ENCODE results near the gene ABHD4. TPM values are rescaled to one million over a fixed set of nuclear protein-coding genes. Genes with fewer than 3 reads are reported as not detected.
"Not testable (repeated sequence)": the region's sequence is repeated elsewhere in the genome, so short reads cannot be mapped to it uniquely, and the experiment has no call there.

ABHD4 gene
- total RNA-seq, 3 donors from 2014 or later, result 1.9 to 3.9 (median 2.1) TPM

DNA sequence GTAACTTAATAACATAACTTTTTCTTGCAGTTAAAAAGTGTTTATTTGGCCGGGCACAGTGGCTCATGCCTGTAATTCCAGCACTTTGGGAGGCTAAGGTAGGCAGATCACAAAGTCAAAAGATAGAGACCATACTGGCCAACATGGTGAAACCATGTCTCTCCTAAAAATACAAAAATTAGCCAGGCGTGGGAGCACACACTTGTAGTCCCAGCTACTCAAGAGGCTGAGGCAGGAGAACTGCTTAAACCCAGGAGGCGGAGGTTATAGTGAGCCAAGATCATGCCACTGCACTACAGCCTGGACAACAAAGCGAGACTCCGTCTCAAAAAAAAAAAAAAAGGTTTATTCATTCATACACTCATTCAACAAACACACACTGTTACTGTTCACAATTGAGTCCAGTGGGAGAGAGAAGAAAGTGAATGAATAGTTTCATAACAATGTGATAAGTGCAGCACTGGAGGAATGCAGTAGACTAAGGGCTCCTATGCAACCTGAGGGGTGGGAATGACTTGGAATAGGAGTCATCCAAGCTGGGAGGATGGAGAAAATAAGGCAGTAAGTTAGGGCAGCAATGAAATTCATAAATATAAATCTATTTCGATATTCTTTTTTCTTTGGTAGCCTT lies 28.9 kb upstream of the ABHD4 start:
- H3K27me3 Mint-ChIP-seq (ENCODE audit: low read depth), result no peaks in the 10 kb centered on the region
- peak overlapping the region; percentile 76 for H3K4me3 Mint-ChIP-seq
- peaks cover 70% of the 10 kb centered on the region for H3K4me1 Mint-ChIP-seq (ENCODE audit: low read depth)
- peaks cover 45% of the 10 kb centered on the region for H3K36me3 Mint-ChIP-seq (ENCODE audit: insufficient read depth)
- ATAC-seq (no peak), DNase-seq (no peak)
- no peaks in the 10 kb centered on the region for H3K9me3 Mint-ChIP-seq

DNA sequence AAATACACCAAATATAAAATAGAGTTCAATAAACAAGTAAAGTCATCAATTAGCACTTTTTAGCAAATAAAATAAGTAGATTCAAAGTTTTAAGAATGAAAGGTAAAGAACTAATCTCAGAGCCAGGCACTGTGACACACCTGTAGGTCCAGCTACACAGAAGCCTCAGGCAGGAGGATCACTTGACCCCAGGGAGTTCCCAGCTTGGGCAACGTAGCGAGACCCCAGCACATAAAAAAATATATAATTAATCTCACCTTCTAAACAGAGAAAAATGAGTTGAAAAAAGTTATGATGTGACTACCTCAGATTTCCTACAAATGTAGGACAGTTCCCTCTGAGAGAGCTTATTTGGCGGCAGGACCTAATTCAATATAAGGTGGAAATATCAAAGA lies 28.4 kb upstream of the ABHD4 start:
- peaks cover 67% of the 10 kb centered on the region for H3K4me1 Mint-ChIP-seq (ENCODE audit: low read depth)
- H3K4me3 Mint-ChIP-seq, result peak overlapping the region; percentile 76
- H3K36me3 Mint-ChIP-seq (ENCODE audit: insufficient read depth), result peaks cover 45% of the 10 kb centered on the region
- ATAC-seq (no peak), DNase-seq (no peak)
- no peaks in the 10 kb centered on the region for H3K27me3 Mint-ChIP-seq (ENCODE audit: low read depth)
- H3K9me3 Mint-ChIP-seq, result no peaks in the 10 kb centered on the region

DNA sequence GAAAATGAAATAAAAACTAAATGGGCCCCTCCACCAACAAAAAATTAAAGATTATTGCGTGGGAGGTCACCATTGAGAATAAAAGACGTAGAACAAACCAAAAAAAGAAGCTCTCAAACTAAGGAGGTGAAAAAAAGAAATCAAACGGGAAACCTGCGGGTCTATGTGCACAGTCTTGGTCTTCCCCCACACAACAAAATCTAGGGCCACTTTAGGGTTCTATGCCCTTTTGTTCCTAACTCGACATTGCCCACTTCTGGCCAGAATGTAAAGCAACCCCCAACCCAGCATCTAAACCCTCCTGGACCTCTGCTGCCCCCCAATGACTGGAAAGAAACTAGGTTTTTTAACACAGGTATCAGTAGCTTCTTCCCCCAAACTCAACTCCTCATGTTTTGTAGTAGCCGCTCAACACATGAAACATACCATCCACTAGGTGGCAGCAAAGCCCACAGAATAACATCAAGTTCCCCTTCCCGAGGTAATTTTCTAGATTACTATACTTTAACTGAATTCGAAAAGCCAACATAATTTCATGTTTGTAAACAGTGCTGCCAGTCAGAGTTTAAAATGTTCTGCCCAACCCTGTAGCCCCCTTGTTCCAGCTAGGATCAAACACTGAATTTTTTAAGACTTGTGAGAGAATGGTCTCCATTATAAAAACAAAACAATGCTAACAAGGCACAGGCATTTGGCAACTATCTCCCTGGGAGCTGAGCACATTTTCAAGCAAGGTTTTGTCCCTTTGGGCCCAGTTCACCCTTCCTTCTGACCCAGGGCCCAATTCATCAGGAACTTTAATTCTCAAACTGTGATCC lies 27.8 kb upstream of the ABHD4 start:
- peak; percentile 74 for DNase-seq
- Mint-ChIP-seq H3K4me1 (ENCODE audit: low read depth) (peaks cover 61% of the 10 kb centered on the region), H3K9me3 (no peaks in the 10 kb centered on the region), H3K4me3 (peak overlapping the region; percentile 76), H3K36me3 (ENCODE audit: insufficient read depth) (peaks cover 42% of the 10 kb centered on the region), H3K27me3 (ENCODE audit: low read depth) (no peaks in the 10 kb centered on the region)
- ATAC-seq, result peak; percentile 82 to 86

DNA sequence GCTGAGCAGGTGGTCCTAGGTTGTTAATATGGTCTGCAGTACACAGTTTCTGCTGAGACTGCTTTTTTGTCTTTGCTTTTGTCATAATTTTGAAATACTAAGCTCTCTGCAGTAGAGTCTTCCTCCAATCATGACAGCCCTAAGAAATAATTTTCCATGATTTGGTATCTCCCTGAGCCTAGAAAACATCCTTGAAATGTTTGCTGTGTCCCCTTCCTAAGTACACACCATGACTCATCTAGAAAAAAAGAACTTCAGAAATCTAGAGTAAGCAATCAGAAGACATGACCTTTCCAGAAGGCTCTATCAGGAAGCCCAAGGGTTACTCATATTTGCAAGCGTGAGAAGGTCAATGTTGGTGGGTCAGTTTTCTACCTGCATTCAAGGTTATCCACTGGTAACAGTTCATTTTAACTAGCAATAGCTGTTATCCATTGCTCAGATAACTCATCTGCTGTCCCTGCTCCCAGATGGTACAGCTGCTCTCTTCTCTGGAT lies 25.5 kb upstream of the ABHD4 start:
- H3K4me3 Mint-ChIP-seq, result no peak overlapping the region
- peaks cover 52% of the 10 kb centered on the region for H3K4me1 Mint-ChIP-seq (ENCODE audit: low read depth)
- no peaks in the 10 kb centered on the region for H3K27me3 Mint-ChIP-seq (ENCODE audit: low read depth)
- no peak for ATAC-seq
- no peaks in the 10 kb centered on the region for H3K9me3 Mint-ChIP-seq
- DNase-seq, result no peak
- peaks cover 45% of the 10 kb centered on the region for H3K36me3 Mint-ChIP-seq (ENCODE audit: insufficient read depth)

DNA sequence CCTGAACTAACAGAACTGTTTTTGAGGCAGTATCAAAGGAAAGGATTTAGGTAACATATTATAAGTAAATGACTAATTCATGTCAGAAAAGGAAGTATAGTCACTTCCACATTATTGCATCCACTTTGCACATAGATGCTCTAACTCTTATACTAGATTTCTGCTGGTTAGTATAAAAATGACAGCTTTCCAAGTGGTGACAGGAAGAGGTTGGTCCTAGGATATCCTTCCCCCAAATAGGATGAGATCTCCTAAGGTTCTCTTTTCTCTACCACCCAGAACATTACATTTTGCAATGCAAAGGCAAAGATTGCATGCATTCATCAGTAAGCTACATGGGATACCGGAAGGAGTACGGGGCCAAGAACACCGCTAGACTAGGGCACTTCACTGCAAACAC lies 24.3 kb upstream of the ABHD4 start:
- no peak overlapping the region for H3K4me3 Mint-ChIP-seq
- H3K9me3 Mint-ChIP-seq, result no peaks in the 10 kb centered on the region
- ATAC-seq (no peak), DNase-seq (no peak)
- peaks cover 43% of the 10 kb centered on the region for H3K36me3 Mint-ChIP-seq (ENCODE audit: insufficient read depth)
- peaks cover 51% of the 10 kb centered on the region for H3K4me1 Mint-ChIP-seq (ENCODE audit: low read depth)
- H3K27me3 Mint-ChIP-seq (ENCODE audit: low read depth), result no peaks in the 10 kb centered on the region

DNA sequence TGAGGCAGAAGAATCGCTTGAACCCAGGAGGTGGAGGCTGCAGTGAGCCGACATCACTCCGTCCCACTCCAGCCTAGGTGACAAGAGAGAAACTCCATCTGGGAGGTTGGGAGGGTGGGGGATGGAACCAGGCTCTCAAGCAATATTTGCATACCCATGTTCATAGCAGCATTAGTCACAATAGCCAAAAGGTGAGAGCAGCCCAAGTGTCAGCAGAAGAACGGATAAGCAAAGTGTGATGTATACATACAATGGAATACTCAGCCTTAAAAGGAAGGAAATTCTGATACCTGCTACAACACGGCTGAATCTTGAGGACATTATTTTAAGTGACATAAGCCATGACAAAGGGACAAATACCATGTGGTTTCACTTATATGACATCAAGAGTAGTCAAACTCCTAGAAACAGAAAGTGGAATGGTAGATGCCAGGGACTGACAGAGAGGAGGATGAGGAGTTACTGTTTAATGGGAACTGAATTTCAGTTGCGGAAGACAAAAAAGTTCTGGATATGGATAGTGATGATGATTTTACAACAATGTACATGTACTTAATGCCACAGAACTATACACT lies 20.7 kb upstream of the ABHD4 start:
- no peaks in the 10 kb centered on the region for H3K27me3 Mint-ChIP-seq (ENCODE audit: low read depth)
- no peak overlapping the region for H3K4me3 Mint-ChIP-seq
- H3K4me1 Mint-ChIP-seq (ENCODE audit: low read depth), result peaks cover 54% of the 10 kb centered on the region
- ATAC-seq (peak; percentile 64 to 71), DNase-seq (no peak)
- no peaks in the 10 kb centered on the region for H3K9me3 Mint-ChIP-seq
- H3K36me3 Mint-ChIP-seq (ENCODE audit: insufficient read depth), result peaks cover 37% of the 10 kb centered on the region

DNA sequence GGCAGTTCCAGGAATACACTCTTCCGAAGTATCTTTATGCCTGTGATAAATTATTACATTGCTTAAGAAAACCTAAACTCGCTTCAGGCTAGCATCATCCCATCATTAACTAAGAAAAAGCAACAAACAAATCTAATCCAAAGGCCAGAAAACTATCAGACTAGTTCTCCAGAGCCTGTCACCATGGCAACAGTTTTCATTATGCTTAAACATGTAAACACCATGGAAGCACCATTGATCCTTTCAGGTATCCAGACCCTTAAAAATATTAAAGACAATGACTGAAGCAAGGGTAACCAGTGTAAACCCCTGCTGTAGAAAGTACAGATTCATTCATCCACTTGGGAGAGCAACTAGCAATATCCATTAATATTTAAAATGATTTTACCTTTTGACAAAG lies 18.9 kb upstream of the ABHD4 start:
- no peak for ATAC-seq
- Mint-ChIP-seq H3K27me3 (ENCODE audit: low read depth) (no peaks in the 10 kb centered on the region), H3K9me3 (no peaks in the 10 kb centered on the region), H3K36me3 (ENCODE audit: insufficient read depth) (peaks cover 34% of the 10 kb centered on the region), H3K4me1 (ENCODE audit: low read depth) (peaks cover 63% of the 10 kb centered on the region), H3K4me3 (peak overlapping the region; percentile 50)
- no peak for DNase-seq

DNA sequence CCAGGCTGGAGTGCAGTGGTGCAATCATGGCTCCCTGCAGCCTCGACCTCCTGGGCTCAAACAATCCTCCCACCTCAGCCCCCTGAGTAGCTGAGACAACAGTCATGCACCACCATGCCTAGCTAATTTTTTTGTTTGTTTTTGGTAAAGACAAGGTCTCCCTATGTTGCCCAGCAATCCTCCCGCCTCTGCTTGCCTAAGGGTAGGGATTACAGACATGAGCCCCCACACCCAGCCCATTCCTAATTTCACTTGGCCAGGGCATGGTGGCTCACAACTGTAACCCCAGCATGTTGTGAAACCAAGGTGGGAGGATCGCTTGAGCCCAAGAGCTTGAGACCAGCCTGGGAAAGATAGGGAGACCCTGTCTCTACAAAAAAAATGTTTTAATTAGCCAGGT lies 18.2 kb upstream of the ABHD4 start:
- peak overlapping the region; percentile 12 for H3K4me3 Mint-ChIP-seq
- ATAC-seq (no peak), DNase-seq (no peak)
- H3K4me1 Mint-ChIP-seq (ENCODE audit: low read depth), result peaks cover 67% of the 10 kb centered on the region
- peaks cover 31% of the 10 kb centered on the region for H3K36me3 Mint-ChIP-seq (ENCODE audit: insufficient read depth)
- H3K27me3 Mint-ChIP-seq (ENCODE audit: low read depth), result no peaks in the 10 kb centered on the region
- no peaks in the 10 kb centered on the region for H3K9me3 Mint-ChIP-seq

DNA sequence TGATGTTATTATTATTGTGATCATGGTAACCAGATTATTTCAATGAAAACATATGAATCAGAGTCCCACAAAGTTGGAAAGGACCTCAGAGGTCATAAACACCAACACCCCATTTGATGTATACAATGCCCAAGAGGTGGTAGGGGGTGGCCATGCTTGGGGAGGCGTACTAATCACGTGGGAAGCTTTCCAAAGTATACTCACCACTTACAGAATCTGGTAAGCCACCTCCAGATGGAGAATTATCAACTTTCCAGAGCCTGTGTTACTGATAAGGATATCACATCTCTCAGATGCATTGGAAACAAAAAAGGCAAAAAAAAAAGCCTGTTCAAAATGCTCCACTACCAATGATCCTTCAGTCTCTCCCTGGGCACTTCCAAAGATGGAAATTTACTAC lies 17.5 kb upstream of the ABHD4 start:
- H3K36me3 Mint-ChIP-seq (ENCODE audit: insufficient read depth), result peaks cover 33% of the 10 kb centered on the region
- no peak overlapping the region for H3K4me3 Mint-ChIP-seq
- H3K9me3 Mint-ChIP-seq, result no peaks in the 10 kb centered on the region
- H3K4me1 Mint-ChIP-seq (ENCODE audit: low read depth), result peaks cover 75% of the 10 kb centered on the region
- no peak for DNase-seq
- H3K27me3 Mint-ChIP-seq (ENCODE audit: low read depth), result no peaks in the 10 kb centered on the region
- ATAC-seq, result no peak

DNA sequence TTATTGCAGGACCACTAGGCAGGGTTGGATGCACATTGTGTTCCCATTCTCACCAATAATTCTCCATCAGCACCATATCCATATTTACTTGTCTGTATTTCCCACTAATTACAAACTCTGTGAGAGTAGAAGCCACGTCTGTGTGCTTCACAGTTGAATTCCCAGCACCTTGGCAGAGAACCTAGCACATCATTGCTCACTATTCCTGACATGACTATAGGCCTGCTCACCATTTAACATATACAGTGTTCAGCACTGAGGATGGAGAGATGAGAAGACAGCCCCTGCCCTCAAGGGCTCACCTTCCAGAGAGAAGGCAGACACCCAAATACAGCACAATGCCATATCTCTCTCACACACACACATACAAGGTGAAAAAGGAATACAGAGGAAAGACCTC lies 14.1 kb upstream of the ABHD4 start:
- DNase-seq, result no peak
- Mint-ChIP-seq H3K27me3 (ENCODE audit: low read depth) (no peaks in the 10 kb centered on the region), H3K36me3 (ENCODE audit: insufficient read depth) (peaks cover 42% of the 10 kb centered on the region), H3K4me1 (ENCODE audit: low read depth) (peaks cover 74% of the 10 kb centered on the region), H3K4me3 (peak overlapping the region; percentile 52), H3K9me3 (no peaks in the 10 kb centered on the region)
- peak; percentile 13 to 15 for ATAC-seq

DNA sequence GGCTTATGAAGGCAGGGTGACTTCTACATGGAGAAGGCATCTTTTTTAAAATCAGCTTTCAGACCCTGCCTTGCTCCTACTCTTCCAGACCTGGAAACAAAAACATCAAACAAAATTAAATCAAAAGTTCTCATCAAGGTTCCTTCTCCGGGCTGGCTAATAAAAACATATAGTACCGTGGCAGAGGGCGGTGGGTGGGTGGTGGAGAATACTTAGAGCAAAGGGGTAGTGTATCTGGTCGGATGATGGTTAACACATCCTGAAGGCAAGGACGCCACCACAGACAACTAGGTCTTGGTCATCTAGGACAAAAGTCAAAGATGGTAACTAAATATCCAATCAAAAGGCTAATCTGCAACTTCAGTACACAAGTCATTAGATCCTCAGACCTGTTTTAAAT lies 10.9 kb upstream of the ABHD4 start:
- H3K36me3 Mint-ChIP-seq (ENCODE audit: insufficient read depth), result peaks cover 34% of the 10 kb centered on the region
- peaks cover 75% of the 10 kb centered on the region for H3K4me1 Mint-ChIP-seq (ENCODE audit: low read depth)
- DNase-seq (no peak), ATAC-seq (no peak)
- H3K4me3 Mint-ChIP-seq, result peak overlapping the region; percentile 91
- H3K27me3 Mint-ChIP-seq (ENCODE audit: low read depth), result no peaks in the 10 kb centered on the region
- H3K9me3 Mint-ChIP-seq, result no peaks in the 10 kb centered on the region

DNA sequence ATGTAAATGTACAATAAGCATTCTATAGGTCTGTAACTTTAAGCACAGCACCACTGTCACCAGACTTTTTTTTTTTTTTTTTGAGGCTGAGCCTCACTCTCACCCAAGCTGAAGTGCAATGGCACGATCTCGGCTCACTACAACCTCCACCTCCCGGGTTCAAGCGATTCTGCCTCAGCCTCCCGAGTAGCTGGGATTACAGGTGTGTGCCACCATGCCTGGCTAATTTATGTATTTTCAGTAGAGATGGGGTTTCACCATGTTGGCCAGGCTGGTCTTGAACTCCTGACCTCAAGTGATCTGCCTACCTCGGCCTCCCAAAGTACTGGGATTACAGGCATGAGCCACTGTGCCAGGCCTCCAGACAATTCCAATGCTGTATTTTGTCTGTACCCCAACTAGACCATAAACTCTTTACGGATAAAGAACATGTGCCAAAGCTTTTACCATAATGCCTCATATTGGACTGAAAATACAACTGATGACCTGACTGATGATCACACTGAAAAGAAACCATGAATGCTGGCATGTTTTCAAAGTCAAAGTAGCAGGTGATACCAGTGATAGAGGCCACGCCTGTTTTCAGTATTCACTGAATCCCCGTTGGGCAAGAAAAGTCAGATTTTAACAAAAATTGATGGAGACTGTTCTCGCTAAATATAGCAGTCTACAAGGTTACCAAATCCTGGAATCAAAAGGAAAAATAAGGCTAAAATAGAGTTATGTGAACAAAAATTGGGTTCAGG lies 10.2 kb upstream of the ABHD4 start:
- H3K27me3 Mint-ChIP-seq (ENCODE audit: low read depth); H3K9me3 Mint-ChIP-seq; DNase-seq: not testable (repeated sequence)
- peak overlapping the region; percentile 91 for H3K4me3 Mint-ChIP-seq
- H3K4me1 Mint-ChIP-seq (ENCODE audit: low read depth), result peaks cover 70% of the 10 kb centered on the region
- H3K36me3 Mint-ChIP-seq (ENCODE audit: insufficient read depth), result peaks cover 33% of the 10 kb centered on the region
- peak; percentile 25 to 27 for ATAC-seq

DNA sequence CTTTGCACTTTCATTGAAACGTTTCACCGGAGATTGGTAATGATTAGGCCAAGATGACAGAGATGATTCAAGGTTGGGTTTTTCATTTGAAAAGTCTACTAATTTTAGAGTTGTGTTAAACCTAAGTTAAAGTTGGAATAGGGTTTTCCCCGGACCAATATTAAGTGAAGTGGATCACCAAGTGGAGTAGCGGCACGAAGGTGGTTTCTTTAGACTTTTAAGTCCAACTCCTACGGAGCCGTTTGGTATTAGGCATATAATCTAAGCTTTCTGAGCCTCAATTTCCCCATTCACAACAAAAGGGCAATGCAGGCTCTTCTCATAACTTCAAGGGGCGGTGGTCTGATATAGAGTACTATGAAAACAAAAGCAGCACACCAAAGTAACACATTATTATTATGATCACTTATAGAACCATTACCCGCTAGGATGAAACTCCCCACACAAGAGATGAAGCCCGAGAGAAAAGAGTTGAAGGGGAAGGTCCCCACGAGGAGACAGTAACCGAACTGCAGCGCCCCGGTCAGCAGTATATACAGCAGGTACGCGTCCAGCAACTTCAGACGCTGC lies 9.5 kb upstream of the ABHD4 start:
- Mint-ChIP-seq H3K36me3 (ENCODE audit: insufficient read depth) (peaks cover 26% of the 10 kb centered on the region), H3K9me3 (no peaks in the 10 kb centered on the region), H3K4me1 (ENCODE audit: low read depth) (peaks cover 62% of the 10 kb centered on the region), H3K27me3 (ENCODE audit: low read depth) (no peaks in the 10 kb centered on the region), H3K4me3 (peak overlapping the region; percentile 91)
- ATAC-seq (peak; percentile 47 to 53), DNase-seq (no peak)

Measured in activated T-cell treated with anti-CD3 and anti-CD28 coated beads, Interleukin-2, amount 50 U/mL, for 4 hours (primary cell).